Ishikawa (cell line): ENCODE measurements around the gene FRRS1.

Experiments
- TAF1 ChIP-seq: IDR thresholded peaks from 2 replicates; pipeline ENCODE4 v1.6.1; 2012; ENCODE audit warnings: low read depth, mild to moderate bottlenecking
- TCF12 ChIP-seq: IDR thresholded peaks from 2 replicates; pipeline ENCODE4 v1.6.1; 2012; ENCODE audit warnings: low read depth
- TEAD4 ChIP-seq: IDR thresholded peaks from 2 replicates; pipeline ENCODE4 v1.6.1; 2012
- TF ChIP-seq, protein P1 (sequence below): IDR thresholded peaks from 2 replicates; pipeline ENCODE4 v1.6.1; 2012
- TF ChIP-seq, protein P2 (sequence below): IDR thresholded peaks from 2 replicates; pipeline ENCODE4 v1.6.1; 2012; ENCODE audit warnings: low read depth, mild to moderate bottlenecking

DNA sequence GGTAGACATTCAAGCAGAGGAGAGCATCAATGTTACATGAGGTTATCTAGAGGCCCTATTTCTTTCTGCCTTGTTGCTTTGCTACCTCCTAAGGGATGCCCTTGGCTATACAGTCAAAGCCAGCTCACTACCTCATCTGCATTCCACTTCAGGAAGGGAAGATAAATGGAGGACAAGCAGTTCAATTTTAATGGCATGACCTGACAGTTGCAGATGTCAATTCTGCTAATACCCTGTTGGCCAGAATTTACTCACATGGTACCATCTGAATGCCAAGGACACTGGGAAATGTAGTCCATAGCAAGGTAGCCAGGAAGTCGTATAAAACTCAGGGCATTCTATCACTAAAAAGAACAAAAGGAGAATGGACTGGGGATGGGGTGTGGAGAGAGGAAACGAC, 89.0 kb downstream of the FRRS1 start:
- TF ChIP-seq TEAD4 (no peak), TCF12 (no peak), TAF1 (no peak)
- TF ChIP-seq, protein P1, sequence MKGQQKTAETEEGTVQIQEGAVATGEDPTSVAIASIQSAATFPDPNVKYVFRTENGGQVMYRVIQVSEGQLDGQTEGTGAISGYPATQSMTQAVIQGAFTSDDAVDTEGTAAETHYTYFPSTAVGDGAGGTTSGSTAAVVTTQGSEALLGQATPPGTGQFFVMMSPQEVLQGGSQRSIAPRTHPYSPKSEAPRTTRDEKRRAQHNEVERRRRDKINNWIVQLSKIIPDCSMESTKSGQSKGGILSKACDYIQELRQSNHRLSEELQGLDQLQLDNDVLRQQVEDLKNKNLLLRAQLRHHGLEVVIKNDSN: peak; percentile 56; the same call in 1 of the 2 replicates
- TF ChIP-seq, protein P2, sequence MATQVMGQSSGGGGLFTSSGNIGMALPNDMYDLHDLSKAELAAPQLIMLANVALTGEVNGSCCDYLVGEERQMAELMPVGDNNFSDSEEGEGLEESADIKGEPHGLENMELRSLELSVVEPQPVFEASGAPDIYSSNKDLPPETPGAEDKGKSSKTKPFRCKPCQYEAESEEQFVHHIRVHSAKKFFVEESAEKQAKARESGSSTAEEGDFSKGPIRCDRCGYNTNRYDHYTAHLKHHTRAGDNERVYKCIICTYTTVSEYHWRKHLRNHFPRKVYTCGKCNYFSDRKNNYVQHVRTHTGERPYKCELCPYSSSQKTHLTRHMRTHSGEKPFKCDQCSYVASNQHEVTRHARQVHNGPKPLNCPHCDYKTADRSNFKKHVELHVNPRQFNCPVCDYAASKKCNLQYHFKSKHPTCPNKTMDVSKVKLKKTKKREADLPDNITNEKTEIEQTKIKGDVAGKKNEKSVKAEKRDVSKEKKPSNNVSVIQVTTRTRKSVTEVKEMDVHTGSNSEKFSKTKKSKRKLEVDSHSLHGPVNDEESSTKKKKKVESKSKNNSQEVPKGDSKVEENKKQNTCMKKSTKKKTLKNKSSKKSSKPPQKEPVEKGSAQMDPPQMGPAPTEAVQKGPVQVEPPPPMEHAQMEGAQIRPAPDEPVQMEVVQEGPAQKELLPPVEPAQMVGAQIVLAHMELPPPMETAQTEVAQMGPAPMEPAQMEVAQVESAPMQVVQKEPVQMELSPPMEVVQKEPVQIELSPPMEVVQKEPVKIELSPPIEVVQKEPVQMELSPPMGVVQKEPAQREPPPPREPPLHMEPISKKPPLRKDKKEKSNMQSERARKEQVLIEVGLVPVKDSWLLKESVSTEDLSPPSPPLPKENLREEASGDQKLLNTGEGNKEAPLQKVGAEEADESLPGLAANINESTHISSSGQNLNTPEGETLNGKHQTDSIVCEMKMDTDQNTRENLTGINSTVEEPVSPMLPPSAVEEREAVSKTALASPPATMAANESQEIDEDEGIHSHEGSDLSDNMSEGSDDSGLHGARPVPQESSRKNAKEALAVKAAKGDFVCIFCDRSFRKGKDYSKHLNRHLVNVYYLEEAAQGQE: no peak
